ENCODE data around the gene TMCO6. TPM values are rescaled to one million over a fixed set of nuclear protein-coding genes. Genes with fewer than 3 reads are reported as not detected.
A peak's percentile ranks its signal among the peaks of the same experiment; 100 is the strongest.
"Not testable (repeated sequence)": the region's sequence is repeated elsewhere in the genome, so short reads cannot be mapped to it uniquely, and the experiment has no call there.

Gene TMCO6
- 14.0 TPM for total RNA-seq

DNA sequence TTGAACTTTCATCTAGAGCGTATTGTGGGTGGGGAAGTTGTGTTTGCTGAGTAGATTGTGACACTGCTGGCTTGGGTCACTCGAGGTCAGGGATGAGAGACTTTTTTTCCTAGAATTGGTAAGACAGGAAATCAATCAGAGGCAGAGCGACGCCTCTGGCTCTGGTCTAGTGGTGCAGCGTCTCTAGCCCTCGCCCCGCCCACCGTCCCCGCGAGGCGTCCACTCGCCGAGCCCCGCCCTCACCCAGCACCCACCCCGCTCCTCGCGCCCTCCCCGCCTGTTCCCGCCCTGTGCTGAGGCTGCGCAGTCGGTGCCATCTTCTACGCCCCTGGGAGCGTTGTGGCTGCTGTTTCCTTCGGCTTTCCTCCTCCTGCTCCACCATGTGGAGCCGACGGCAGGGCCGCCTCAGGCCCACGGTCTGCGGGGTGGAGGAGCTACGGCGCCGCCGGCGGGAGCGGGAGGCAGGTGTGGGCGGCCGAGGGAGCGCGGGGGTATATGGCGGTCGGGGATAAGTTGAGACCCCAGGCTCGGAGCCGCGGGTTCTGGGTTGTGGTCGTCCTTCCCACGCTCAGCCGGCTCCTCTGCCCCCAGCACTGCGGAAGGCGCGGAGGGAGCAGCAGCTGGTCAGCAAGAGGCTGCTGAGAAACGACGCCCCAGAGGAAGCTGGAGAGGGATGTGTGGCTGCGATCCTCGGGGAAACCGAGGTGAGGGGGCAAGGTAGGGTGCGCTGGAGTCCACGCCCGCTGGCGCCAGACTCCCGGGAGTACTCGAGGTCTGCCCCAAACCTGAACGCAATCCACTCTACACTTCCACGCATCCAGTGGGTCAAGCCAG, at the start of gene TMCO6:
TMCO6 (plus strand) TSS at position 304 of the 834 bp plus-strand sequence; CDS start at position 381, 77 bp downstream.
- peak; percentile 99 for ATAC-seq

DNA sequence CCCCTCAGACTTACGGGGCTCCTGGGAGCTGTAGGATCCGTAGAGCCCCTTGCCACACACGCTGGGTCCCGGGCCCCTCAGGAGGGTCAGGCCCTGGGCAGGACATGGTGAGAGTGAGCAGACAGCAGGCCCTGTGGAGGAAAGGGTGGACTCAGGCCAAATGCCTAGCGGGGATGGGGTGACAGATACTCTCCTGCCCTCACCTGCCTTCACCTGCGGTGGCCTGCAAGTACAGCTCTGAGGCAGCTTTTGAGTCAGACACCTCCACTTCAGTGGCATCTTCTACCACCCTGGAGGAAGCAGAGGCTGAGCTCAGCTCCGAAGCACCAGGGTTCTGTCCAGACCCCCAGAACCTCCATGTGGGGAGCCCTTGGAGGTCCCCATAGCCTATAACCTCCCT, 48.4 kb upstream of the TMCO6 start:
- peak; percentile 53 for ATAC-seq

DNA sequence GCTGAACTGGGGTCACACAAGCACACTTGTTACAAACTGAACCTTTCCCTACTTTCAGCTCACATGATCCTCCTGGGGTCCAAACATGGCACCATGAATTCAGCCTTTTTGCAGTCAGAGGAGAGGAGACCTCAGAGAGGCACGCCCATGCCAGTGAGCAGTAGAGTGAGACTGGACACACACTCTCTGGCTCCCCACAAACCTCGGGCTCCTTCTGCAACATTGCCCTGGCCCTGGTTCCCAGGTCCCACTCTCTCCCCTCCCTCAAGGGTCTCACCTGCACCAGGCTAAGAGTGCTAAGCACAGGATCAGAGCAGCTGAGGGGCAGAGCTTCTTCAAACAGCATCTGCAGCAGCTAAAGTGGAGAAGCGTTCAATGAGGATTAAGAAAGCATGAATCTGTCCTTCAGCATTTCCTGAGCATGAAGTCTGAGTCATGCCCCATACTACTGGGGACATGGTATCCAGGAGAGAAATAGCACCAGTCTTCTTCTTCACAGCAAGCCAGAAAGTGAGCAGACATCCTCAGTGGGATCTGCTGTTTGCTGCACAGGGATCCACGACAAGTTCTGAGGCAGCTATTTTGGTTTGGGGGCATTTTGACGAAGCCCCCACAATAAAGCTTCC, 47.4 kb upstream of the TMCO6 start:
- peak; percentile 56 for ATAC-seq

DNA sequence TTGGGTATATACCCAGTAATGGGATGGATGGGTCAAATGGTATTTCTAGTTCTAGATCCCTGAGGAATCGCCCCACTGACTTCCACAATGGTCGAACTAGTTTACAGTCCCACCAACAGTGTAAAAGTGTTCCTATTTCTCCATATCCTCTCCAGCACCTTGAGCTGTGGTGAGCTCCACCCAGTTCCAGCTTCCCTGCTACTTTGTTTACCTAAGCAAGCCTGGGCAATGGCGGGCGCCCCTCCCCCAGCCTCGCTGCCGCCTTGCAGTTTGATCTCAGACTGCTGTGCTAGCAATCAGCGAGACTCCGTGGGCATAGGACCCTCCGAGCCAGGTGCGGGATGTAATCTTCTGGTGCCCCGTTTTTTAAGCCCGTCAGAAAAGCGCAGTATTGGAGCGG, 46.2 kb upstream of the TMCO6 start:
- not testable (repeated sequence) for ATAC-seq

DNA sequence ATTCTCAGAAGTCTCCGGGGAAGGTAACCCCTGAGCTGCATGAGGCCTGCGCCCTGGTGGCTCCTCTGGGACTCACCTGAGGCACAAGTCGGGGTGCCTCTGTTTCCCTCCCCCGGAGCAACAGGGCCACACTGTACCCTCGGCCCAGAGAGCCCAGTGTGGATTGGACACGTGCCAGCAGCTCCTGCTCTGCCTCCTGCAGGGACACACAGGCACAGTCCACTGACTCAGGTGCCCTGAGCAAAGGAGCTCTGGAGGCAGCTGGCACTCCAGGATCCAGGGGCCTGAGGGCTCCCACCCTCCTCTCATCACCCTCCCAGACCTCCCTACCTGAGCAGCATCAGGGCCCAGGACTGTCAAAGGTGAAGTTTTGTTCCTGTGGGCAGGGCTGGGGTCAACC, 45.1 kb upstream of the TMCO6 start:
- ATAC-seq = peak; percentile 20

GRCh38 chr5:140595538-140596300, 43.5 kb upstream of the TMCO6 start:
- peak; percentile 28 for ATAC-seq

GRCh38 chr5:140596321-140596741, 42.9 kb upstream of the TMCO6 start:
- peak; percentile 75 for ATAC-seq

DNA sequence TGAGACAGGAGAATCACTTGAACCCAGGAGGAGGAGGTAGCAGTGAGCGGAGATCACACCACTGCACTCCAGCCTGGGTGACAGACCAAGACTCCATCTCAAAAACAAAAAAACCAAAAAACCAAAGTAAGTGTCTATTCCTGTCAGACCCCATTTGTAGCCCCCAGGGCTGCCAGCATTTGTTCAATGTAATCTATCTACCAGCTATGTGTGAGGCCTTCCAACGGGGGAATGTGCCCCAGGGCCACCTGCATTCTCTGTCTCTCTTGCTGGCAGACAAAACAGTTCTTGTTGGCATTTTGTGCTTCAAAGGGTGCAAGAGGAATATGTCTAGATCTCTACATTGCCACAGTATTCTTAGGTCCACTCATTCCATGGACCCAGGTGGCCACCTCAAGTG, 40.4 kb upstream of the TMCO6 start:
- ATAC-seq = no peak

- ATAC-seq = no peak
Measured at GRCh38 chr5:140600096-140600495, 39.2 kb upstream of the TMCO6 start.

DNA sequence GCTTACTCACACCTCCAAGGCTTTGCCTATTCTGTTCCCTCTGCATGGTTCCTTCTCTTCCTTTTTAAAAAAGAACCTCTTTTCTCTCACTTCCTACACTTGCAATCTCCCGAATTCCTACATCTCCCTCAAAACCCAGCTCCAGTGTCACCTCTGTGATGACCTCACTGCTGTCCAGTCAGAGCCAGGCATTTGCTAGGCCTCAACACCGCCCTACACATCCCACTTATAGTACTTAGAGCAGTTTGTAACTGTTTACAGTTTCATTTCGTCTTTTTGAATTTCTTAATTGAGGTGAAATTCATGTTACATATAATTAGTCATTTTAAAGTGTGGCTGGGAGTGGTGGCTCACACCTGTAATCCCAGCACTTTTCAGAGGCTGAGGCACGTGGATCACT, 37.1 kb upstream of the TMCO6 start:
- no peak for ATAC-seq

- ATAC-seq = not testable (repeated sequence)
Measured at GRCh38 chr5:140603446-140603698, 35.9 kb upstream of the TMCO6 start.

- ATAC-seq = no peak
Measured at GRCh38 chr5:140603734-140604133, 35.5 kb upstream of the TMCO6 start.

DNA sequence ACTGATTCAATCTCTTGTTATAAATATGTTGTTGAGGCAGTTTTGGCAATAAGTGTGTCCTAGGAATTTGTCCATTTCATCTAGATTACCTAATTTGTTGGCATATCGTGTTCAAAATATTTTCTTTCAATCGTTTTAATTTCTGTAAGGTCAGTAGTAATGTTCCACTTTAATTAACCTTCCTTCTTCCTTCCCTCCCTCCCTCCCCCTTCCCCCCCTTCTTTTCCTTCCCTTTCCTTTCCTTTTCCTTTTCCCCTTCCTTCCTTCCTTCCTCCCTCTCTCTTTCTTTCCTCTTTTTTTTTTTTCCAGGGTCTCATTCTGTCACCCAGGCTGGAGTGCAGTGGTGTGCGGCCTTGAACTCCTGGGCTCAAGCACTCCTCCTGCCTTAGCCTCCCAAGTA, 33.4 kb upstream of the TMCO6 start:
- ATAC-seq = no peak

- peak; percentile 83 for ATAC-seq
Measured at GRCh38 chr5:140607031-140607430, 32.2 kb upstream of the TMCO6 start.

DNA sequence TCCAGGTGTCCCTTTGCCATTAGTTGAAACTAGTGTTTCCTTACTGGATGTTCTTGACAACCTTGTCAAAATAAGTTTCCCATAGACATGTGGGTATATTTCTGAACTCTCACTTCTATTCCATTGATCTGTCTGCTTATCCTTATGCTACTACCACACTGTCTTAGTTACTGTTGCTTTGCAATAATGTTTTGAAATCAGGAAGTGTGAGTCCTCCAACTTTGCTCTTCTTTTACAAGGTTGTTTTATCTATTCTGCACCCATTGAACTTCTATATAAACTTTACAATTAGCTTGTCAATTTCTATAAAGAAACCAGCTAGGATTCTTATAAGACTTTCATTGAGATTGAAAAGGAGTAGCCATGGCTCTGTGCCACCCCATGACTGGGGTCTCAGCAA, 30.5 kb upstream of the TMCO6 start:
- ATAC-seq = no peak

- ATAC-seq = peak; percentile 75
Measured at GRCh38 chr5:140609126-140609525, 30.1 kb upstream of the TMCO6 start.

DNA sequence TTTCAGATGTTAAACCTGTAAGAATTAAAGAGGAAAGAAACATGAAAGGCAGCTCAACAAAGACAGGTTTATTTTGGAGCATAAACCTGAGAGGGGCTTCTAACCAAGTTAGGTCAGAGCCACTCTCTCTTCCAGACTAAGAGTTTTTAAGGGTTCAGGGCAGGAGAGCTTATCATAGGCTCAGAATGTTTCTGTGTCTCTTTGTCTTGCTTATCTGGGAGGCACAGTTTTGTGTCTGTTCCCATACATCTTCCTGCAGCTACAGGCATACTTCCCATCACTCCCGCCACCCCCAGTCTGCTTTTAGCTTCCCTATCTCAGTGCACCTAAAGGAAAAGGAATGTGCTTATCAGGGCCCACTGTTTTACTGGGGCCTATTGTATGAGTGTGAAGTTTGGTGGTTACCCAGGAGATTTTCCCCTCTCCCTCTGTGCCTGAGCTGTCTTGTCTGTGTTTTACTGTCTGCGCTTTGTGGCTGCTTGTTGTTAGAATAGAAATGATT, 28.2 kb upstream of the TMCO6 start:
- ATAC-seq = no peak

GRCh38 chr5:140622301-140622700, 16.9 kb upstream of the TMCO6 start:
- no peak for ATAC-seq

DNA sequence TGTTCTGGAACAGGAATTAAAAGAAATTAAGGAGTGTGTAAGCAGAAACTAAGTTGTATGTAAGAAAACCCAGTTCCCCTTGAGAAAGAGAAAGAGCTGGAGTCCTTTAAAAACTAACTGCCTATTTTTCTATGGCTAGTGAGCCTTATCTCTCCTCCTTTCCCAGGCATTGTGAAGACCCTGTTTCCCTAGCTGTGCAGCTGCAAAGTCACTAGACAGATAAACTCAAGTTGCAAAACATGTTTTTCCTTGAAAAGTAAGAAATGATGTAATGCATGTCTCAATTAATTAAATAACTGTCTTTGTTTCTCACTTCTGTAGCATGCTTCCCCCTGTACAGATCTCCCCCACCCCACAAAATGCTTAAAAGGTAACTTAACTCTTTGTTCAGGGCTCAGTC, 16.2 kb upstream of the TMCO6 start:
- not testable (repeated sequence) for ATAC-seq

- not testable (repeated sequence) for ATAC-seq
Measured at GRCh38 chr5:140624886-140625285, 14.4 kb upstream of the TMCO6 start.

DNA sequence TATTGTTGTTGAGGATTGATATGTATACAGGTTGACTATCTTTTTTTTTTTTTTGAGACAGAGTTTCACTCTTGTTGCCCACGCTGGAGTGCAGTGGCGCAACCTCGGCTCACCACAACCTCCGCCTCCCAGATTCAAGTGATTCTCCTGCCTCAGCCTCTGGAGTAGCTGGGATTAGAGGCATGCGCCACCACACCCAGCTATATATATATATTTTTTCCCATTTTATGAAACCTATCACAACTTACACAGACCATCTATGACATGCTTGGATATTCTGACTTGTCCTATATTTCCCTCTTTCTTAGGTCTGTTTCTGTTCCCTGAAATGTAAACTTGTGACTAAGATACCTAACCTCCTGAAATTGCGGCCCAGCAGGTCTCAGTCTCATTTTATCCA, 11.3 kb upstream of the TMCO6 start:
- no peak for ATAC-seq

DNA sequence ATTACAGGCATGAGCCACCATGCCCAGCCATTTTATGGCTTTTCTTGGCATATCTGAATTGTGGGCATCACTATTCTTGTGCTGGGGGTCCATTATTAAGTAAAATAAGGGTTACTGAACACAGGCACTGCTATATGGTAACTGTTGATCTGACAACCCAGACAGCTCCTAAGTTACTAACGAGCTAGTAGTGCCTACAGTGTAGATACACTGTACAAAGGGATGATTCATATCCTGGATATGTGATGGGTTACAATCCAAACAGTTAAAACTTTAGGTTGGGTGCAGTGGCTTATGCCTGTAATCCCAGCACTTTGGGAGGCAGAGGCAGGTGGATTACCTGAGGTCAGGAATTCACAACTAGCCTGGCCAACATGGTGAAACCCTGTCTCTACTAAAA, 10.5 kb upstream of the TMCO6 start:
- ATAC-seq = peak; percentile 41

GRCh38 chr5:140630292-140631035, 8.8 kb upstream of the TMCO6 start:
- ATAC-seq = no peak

Measured in esophagus mucosa (tissue), 1 donor.